ENCODE measurements around the gene SCAANT1.

GRCh38 chr3:63947594-63947993 is 35.4 kb upstream of the SCAANT1 start:
- TF ChIP-seq CTCF (IDR thresholded peaks at IDR 0.05) (no peak), EP300 (IDR thresholded peaks at IDR 0.05) (no peak)
